ENCODE results near the gene RIMBP2.

RIMBP2 gene

DNA sequence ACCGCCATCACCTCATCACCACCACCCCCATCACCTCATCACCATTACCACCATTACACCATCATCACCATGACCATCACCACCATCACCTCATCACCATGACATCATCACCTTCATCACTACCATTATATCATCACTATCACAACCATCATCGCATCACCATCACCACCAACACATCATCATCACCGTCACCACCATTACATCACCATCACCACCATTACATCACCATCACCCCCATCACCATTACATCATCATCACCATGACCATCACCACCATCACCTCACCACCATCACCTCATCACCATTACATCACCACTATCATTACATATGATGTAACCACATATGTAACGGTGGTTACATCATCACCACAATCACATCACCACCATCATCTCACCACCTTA is 132.3 kb downstream of the RIMBP2 start (continued):
- TF ChIP-seq ZNF670 (tag by site-specific recombination; IDR thresholded peaks at IDR 0.05; ENCODE audit: low read depth) (peak; percentile 79; the same call in 1 of the 2 replicates), TRIM28 (IDR thresholded peaks at IDR 0.05; ENCODE audit: borderline replicate concordance, low read length) (no peak), ZNF664 (tag by site-specific recombination; IDR thresholded peaks at IDR 0.05) (no peak), ZNF140 (tag by site-specific recombination; IDR thresholded peaks at IDR 0.05) (no peak), HOXD13 (CRISPR knock-in tag; IDR thresholded peaks at IDR 0.05; ENCODE audit: borderline replicate concordance) (no peak), SCRT1 (tag by site-specific recombination; IDR thresholded peaks at IDR 0.05; ENCODE audit: borderline replicate concordance) (no peak), ZEB2 (tag by site-specific recombination; IDR thresholded peaks at IDR 0.05) (no peak), KLF9 (tag by site-specific recombination; IDR thresholded peaks at IDR 0.05; ENCODE audit: low read depth) (no peak), ZBTB1 (tag by site-specific recombination; IDR thresholded peaks at IDR 0.05) (no peak), ZNF248 (tag by site-specific recombination; IDR thresholded peaks at IDR 0.05) (peak; percentile 55; the same call in 1 of the 2 replicates), OVOL3 (tag by site-specific recombination; IDR thresholded peaks at IDR 0.05) (no peak), ZNF2 (tag by site-specific recombination; IDR thresholded peaks at IDR 0.05) (no peak), ZNF514 (tag by site-specific recombination; IDR thresholded peaks at IDR 0.05) (no peak), ZNF785 (tag by site-specific recombination; IDR thresholded peaks at IDR 0.05) (peak; percentile 56; the same call in 1 of the 2 replicates), ZNF174 (tag by site-specific recombination; IDR thresholded peaks at IDR 0.05) (no peak), YY2 (tag by site-specific recombination; IDR thresholded peaks at IDR 0.05) (peak; percentile 81; the same call in 1 of the 2 replicates), ZNF433 (tag by site-specific recombination; IDR thresholded peaks at IDR 0.05; ENCODE audit: low read depth) (no peak), ZNF624 (tag by site-specific recombination; IDR thresholded peaks at IDR 0.05) (no peak), PRDM1 (tag by site-specific recombination; IDR thresholded peaks at IDR 0.05) (no peak), ZSCAN30 (tag by site-specific recombination; IDR thresholded peaks at IDR 0.05) (no peak), ZXDB (tag by site-specific recombination; IDR thresholded peaks at IDR 0.05) (no peak), ZNF600 (tag by site-specific recombination; IDR thresholded peaks at IDR 0.05) (no peak)
- TF ChIP-seq, protein P1, sequence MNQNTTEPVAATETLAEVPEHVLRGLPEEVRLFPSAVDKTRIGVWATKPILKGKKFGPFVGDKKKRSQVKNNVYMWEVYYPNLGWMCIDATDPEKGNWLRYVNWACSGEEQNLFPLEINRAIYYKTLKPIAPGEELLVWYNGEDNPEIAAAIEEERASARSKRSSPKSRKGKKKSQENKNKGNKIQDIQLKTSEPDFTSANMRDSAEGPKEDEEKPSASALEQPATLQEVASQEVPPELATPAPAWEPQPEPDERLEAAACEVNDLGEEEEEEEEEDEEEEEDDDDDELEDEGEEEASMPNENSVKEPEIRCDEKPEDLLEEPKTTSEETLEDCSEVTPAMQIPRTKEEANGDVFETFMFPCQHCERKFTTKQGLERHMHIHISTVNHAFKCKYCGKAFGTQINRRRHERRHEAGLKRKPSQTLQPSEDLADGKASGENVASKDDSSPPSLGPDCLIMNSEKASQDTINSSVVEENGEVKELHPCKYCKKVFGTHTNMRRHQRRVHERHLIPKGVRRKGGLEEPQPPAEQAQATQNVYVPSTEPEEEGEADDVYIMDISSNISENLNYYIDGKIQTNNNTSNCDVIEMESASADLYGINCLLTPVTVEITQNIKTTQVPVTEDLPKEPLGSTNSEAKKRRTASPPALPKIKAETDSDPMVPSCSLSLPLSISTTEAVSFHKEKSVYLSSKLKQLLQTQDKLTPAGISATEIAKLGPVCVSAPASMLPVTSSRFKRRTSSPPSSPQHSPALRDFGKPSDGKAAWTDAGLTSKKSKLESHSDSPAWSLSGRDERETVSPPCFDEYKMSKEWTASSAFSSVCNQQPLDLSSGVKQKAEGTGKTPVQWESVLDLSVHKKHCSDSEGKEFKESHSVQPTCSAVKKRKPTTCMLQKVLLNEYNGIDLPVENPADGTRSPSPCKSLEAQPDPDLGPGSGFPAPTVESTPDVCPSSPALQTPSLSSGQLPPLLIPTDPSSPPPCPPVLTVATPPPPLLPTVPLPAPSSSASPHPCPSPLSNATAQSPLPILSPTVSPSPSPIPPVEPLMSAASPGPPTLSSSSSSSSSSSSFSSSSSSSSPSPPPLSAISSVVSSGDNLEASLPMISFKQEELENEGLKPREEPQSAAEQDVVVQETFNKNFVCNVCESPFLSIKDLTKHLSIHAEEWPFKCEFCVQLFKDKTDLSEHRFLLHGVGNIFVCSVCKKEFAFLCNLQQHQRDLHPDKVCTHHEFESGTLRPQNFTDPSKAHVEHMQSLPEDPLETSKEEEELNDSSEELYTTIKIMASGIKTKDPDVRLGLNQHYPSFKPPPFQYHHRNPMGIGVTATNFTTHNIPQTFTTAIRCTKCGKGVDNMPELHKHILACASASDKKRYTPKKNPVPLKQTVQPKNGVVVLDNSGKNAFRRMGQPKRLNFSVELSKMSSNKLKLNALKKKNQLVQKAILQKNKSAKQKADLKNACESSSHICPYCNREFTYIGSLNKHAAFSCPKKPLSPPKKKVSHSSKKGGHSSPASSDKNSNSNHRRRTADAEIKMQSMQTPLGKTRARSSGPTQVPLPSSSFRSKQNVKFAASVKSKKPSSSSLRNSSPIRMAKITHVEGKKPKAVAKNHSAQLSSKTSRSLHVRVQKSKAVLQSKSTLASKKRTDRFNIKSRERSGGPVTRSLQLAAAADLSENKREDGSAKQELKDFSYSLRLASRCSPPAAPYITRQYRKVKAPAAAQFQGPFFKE (tag by site-specific recombination; IDR thresholded peaks at IDR 0.05; ENCODE audit: borderline replicate concordance), result no peak
- TF ChIP-seq, protein P2, sequence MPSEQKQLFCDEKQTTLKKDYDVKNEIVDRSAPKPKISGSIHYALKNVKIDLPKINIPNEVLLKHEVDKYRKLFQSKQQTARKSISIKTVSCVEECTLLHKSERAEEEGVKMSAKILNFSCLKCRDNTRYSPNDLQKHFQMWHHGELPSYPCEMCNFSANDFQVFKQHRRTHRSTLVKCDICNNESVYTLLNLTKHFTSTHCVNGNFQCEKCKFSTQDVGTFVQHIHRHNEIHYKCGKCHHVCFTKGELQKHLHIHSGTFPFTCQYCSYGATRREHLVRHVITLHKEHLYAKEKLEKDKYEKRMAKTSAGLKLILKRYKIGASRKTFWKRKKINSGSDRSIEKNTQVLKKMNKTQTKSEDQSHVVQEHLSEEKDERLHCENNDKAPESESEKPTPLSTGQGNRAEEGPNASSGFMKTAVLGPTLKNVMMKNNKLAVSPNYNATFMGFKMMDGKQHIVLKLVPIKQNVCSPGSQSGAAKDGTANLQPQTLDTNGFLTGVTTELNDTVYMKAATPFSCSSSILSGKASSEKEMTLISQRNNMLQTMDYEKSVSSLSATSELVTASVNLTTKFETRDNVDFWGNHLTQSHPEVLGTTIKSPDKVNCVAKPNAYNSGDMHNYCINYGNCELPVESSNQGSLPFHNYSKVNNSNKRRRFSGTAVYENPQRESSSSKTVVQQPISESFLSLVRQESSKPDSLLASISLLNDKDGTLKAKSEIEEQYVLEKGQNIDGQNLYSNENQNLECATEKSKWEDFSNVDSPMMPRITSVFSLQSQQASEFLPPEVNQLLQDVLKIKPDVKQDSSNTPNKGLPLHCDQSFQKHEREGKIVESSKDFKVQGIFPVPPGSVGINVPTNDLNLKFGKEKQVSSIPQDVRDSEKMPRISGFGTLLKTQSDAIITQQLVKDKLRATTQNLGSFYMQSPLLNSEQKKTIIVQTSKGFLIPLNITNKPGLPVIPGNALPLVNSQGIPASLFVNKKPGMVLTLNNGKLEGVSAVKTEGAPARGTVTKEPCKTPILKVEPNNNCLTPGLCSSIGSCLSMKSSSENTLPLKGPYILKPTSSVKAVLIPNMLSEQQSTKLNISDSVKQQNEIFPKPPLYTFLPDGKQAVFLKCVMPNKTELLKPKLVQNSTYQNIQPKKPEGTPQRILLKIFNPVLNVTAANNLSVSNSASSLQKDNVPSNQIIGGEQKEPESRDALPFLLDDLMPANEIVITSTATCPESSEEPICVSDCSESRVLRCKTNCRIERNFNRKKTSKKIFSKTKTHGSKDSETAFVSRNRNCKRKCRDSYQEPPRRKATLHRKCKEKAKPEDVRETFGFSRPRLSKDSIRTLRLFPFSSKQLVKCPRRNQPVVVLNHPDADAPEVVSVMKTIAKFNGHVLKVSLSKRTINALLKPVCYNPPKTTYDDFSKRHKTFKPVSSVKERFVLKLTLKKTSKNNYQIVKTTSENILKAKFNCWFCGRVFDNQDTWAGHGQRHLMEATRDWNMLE (tag by site-specific recombination; conservative IDR thresholded peaks at IDR 0.05; ENCODE audit: low read depth), result no peak
- TF ChIP-seq, protein P3, sequence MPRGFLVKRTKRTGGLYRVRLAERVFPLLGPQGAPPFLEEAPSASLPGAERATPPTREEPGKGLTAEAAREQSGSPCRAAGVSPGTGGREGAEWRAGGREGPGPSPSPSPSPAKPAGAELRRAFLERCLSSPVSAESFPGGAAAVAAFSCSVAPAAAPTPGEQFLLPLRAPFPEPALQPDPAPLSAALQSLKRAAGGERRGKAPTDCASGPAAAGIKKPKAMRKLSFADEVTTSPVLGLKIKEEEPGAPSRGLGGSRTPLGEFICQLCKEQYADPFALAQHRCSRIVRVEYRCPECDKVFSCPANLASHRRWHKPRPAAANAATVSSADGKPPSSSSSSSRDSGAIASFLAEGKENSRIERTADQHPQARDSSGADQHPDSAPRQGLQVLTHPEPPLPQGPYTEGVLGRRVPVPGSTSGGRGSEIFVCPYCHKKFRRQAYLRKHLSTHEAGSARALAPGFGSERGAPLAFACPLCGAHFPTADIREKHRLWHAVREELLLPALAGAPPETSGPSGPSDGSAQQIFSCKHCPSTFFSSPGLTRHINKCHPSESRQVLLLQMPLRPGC (tag by site-specific recombination; IDR thresholded peaks at IDR 0.05), result peak; percentile 48; the same call in 1 of the 2 replicates
- TF ChIP-seq, protein P4, sequence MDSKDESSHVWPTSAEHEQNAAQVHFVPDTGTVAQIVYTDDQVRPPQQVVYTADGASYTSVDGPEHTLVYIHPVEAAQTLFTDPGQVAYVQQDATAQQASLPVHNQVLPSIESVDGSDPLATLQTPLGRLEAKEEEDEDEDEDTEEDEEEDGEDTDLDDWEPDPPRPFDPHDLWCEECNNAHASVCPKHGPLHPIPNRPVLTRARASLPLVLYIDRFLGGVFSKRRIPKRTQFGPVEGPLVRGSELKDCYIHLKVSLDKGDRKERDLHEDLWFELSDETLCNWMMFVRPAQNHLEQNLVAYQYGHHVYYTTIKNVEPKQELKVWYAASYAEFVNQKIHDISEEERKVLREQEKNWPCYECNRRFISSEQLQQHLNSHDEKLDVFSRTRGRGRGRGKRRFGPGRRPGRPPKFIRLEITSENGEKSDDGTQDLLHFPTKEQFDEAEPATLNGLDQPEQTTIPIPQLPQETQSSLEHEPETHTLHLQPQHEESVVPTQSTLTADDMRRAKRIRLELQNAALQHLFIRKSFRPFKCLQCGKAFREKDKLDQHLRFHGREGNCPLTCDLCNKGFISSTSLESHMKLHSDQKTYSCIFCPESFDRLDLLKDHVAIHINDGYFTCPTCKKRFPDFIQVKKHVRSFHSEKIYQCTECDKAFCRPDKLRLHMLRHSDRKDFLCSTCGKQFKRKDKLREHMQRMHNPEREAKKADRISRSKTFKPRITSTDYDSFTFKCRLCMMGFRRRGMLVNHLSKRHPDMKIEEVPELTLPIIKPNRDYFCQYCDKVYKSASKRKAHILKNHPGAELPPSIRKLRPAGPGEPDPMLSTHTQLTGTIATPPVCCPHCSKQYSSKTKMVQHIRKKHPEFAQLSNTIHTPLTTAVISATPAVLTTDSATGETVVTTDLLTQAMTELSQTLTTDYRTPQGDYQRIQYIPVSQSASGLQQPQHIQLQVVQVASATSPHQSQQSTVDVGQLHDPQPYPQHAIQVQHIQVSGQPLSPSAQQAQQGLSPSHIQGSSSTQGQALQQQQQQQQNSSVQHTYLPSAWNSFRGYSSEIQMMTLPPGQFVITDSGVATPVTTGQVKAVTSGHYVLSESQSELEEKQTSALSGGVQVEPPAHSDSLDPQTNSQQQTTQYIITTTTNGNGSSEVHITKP (tag by site-specific recombination; IDR thresholded peaks at IDR 0.05), result no peak

Measured in HEK293 (cell line).